Lung (tissue), 12 donors: ENCODE measurements around the gene CHRNB4. TPM values are rescaled to one million over a fixed set of nuclear protein-coding genes. Genes with fewer than 3 reads are reported as not detected.

Experiments
- ATAC-seq: fragments of 200-7000 bp; cut with Tn5 transposase; one replicate; pipeline ENCODE4 v1.9.1; 2020; ENCODE audit warnings: moderate number of reproducible peaks; ENCODE audit not compliant: insufficient read depth, low FRiP score
- DNase-seq, 3 donors: peaks; one replicate each; pipeline ENCODE4 v3.0.0-alpha.2; 2013 to 2017
- H3K27ac ChIP-seq, 2 donors: one replicate each; pipeline ENCODE4 v1.5.1; 2013; ENCODE audit warnings: mild to moderate bottlenecking in 2 of 2, moderate library complexity in 2 of 2, control low read depth in 1 of 2, inconsistent platforms in 1 of 2, low read depth in 1 of 2, low read length in 1 of 2
- H3K27me3 ChIP-seq, 3 donors: one replicate each; pipeline ENCODE4 v1.5.1; 2013; ENCODE audit warnings: low read length in 2 of 3; ENCODE audit not compliant: control insufficient read depth in 3 of 3, insufficient read depth in 3 of 3
- H3K36me3 ChIP-seq, 4 donors: one replicate each; pipeline ENCODE4 v1.5.1; 2013; ENCODE audit warnings: low read length in 4 of 4, mild to moderate bottlenecking in 1 of 4, moderate library complexity in 1 of 4; ENCODE audit not compliant: control insufficient read depth in 4 of 4, insufficient read depth in 4 of 4
- H3K4me1 ChIP-seq, 5 donors: one replicate each; pipeline ENCODE4 v1.5.1; 2013; ENCODE audit warnings: low read length in 5 of 5, mild to moderate bottlenecking in 2 of 5, moderate library complexity in 1 of 5; ENCODE audit not compliant: control insufficient read depth in 5 of 5, insufficient read depth in 5 of 5
- H3K4me3 ChIP-seq: one replicate; pipeline ENCODE4 v1.5.1; 2013; ENCODE audit warnings: mild to moderate bottlenecking, control low read depth, moderate library complexity
- H3K9ac ChIP-seq, 2 donors: one replicate each; pipeline ENCODE4 v1.5.1; 2013; ENCODE audit warnings: low read length in 2 of 2, control low read depth in 1 of 2; ENCODE audit not compliant: insufficient read depth in 1 of 2
- H3K9me3 ChIP-seq, 4 donors: one replicate each; pipeline ENCODE4 v1.5.1; 2013; ENCODE audit warnings: low read length in 3 of 4, mild to moderate bottlenecking in 1 of 4, moderate library complexity in 1 of 4; ENCODE audit not compliant: control insufficient read depth in 4 of 4, insufficient read depth in 3 of 4
- CTCF ChIP-seq: IDR thresholded peaks from 2 replicates; pipeline ENCODE4 v1.5.1; 2012; ENCODE audit warnings: mild to moderate bottlenecking; ENCODE audit errors: control extremely low read depth, extremely low read depth
- WGBS, 2 donors: extraction: QIAGEN DNeasy Blood & Tissue Kit; methylation state at CpG; one replicate each; pipeline ENCODE4 v1.1.7; 2013; 5-methylcytosine and 5-hydroxymethylcytosine counted together
- polyA plus RNA-seq, 2 donors: library from polyadenylated mRNA; stranded (reverse); fragments of 200-250 nt; gene quantifications; one replicate each; pipeline ENCODE4 v1.2.1, GENCODE V29; 2013
- total RNA-seq, 2 donors: library from RNA; depleted of rRNA in 1 of 2; stranded (reverse); fragments of >200 nt in 1 of 2; gene quantifications; one replicate each; pipeline ENCODE4 v1.2.1, GENCODE V29; 2014 to 2021
- donor health status: control.
- donor health status: control.
- donor health status: Bipolar disorder and iron deficiency.
- donor health status: healthy.
- donor health status: DM: yes; HTN: yes; CAD: no.

The CHRNB4 gene
- total and polyA plus RNA-seq, 4 donors, result 0.05 TPM; not detected in 3

GRCh38 chr15:78604420-78604819 lies 36.6 kb downstream of the CHRNB4 start:
- Histone ChIP-seq H3K27me3 (peaks cover 0 to 4% (median 4%) of the 10 kb centered on the region in 3 donors), H3K36me3 (no peaks in the 10 kb centered on the region), H3K4me3 (no peak overlapping the region), H3K9ac (no peak overlapping the region), H3K27ac (no peak overlapping the region), H3K4me1 (no peaks in the 10 kb centered on the region), H3K9me3 (peaks cover 0 to 5% (median 0%) of the 10 kb centered on the region in 4 donors)
- no peak for ATAC-seq
- 87 to 92% methylated on average over 2 of the region's 2 CpGs for WGBS, 2 donors
- TF ChIP-seq CTCF, result no peak
- no peak for DNase-seq

GRCh38 chr15:78603467-78603866 lies 37.5 kb downstream of the CHRNB4 start:
- no peaks in the 10 kb centered on the region for H3K36me3 ChIP-seq
- H3K27ac ChIP-seq, result no peak overlapping the region
- peaks cover 0 to 4% (median 4%) of the 10 kb centered on the region in 3 donors for H3K27me3 ChIP-seq
- DNase-seq (no peak), ATAC-seq (no peak)
- no peak overlapping the region for H3K4me3 ChIP-seq
- 73 to 90% methylated on average over 3 of the region's 3 CpGs for WGBS, 2 donors
- no peak for TF ChIP-seq CTCF
- peaks cover 0 to 5% (median 0%) of the 10 kb centered on the region in 4 donors for H3K9me3 ChIP-seq
- no peak overlapping the region for H3K9ac ChIP-seq
- no peaks in the 10 kb centered on the region for H3K4me1 ChIP-seq

GRCh38 chr15:78599189-78599588 lies 41.8 kb downstream of the CHRNB4 start:
- Histone ChIP-seq H3K9me3 (peaks cover 0 to 5% (median 0%) of the 10 kb centered on the region in 4 donors), H3K27me3 (peaks cover 0 to 4% (median 4%) of the 10 kb centered on the region in 3 donors), H3K36me3 (no peaks in the 10 kb centered on the region), H3K27ac (no peak overlapping the region), H3K4me1 (no peaks in the 10 kb centered on the region), H3K4me3 (no peak overlapping the region), H3K9ac (no peak overlapping the region)
- no peak for DNase-seq
- ATAC-seq, result no peak
- no peak for TF ChIP-seq CTCF

GRCh38 chr15:78598348-78598747 lies 42.7 kb downstream of the CHRNB4 start:
- Histone ChIP-seq H3K9ac (no peak overlapping the region), H3K4me1 (no peaks in the 10 kb centered on the region), H3K36me3 (no peaks in the 10 kb centered on the region), H3K27ac (no peak overlapping the region), H3K4me3 (no peak overlapping the region), H3K9me3 (peaks cover 0 to 5% (median 0%) of the 10 kb centered on the region in 4 donors), H3K27me3 (peaks cover 0 to 4% (median 1%) of the 10 kb centered on the region in 3 donors)
- 71 to 74% methylated on average over 3 of the region's 3 CpGs for WGBS, 2 donors
- DNase-seq (no peak), ATAC-seq (no peak)
- TF ChIP-seq CTCF, result no peak
